ENCODE results near the gene SLC25A15.

SLC25A15 gene

DNA sequence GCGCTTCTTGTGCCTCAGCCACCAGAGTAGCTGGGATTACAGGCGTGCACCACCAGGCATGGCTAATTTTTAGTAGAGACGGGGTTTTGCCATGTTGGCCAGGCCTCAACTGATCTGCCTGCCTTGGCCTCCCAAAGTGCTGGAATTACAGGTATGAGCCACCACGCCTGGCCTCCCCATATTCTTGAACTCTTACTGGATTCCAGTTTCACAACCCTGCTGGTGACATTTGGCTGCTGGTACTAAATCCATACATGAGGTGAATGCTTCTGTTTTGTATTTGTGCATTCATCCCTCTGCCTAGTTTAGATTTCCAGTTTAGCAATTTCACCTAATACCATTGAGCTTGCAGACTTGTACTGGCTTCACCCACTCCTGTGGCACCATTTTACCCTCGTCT lies 13.9 kb downstream of the SLC25A15 start:
- Histone ChIP-seq H3K4me2 (ENCODE audit: low read depth, low read length, poor library complexity, severe bottlenecking) (no peak overlapping the region), H3K9me3 (ENCODE audit: insufficient read depth, low read length) (no peaks in the 10 kb centered on the region), H3F3A (ENCODE audit: insufficient read depth) (no peaks in the 10 kb centered on the region), H3K4me3 (ENCODE audit: insufficient read depth, low read length, poor library complexity, severe bottlenecking) (no peak overlapping the region), H3K27me3 (ENCODE audit: low read length) (no peaks in the 10 kb centered on the region), H3K79me2 (ENCODE audit: insufficient read depth, low read length) (no peaks in the 10 kb centered on the region), H3K27ac (ENCODE audit: low read depth, low read length) (no peak overlapping the region), H3K9me2 (replicated peaks; ENCODE audit: insufficient read depth, low read length) (no peaks in the 10 kb centered on the region), H4K20me1 (ENCODE audit: low read depth, low read length) (no peaks in the 10 kb centered on the region), H3K36me3 (ENCODE audit: low read length) (peaks cover 6% of the 10 kb centered on the region; the same call in 1 of the 2 replicates), H3K9ac (ENCODE audit: low read length) (no peak overlapping the region), H2AFZ (ENCODE audit: low read depth, low read length, severe bottlenecking) (no peak overlapping the region)
- TF ChIP-seq CTCF (IDR thresholded peaks at IDR 0.05; ENCODE audit: insufficient read depth, low read length, poor library complexity, severe bottlenecking) (no peak), EZH2phosphoT487 (conservative IDR thresholded peaks at IDR 0.05; ENCODE audit: low read length) (no peak)

DNA sequence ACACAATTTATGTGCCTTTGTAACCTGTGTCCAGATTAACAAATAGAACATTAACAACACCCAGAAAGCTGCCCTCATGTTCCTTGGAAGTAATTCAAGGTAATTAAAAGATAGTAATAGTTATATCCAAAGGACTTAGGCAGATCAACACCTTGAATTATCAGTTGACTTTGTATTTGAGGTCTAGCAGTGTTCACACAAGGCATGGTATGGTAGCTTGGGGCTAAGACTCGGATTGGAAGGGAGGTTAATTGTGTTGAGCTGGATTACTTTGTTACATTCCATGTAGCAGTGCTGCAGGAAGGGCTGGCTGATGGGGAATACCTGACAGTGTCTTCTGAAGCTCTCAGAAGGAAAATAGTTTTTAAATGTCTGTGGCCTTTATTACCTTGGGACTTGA lies 16.8 kb downstream of the SLC25A15 start:
- H3K79me2 ChIP-seq (ENCODE audit: insufficient read depth, low read length) = no peaks in the 10 kb centered on the region
- no peak overlapping the region for H2AFZ ChIP-seq (ENCODE audit: low read depth, low read length, severe bottlenecking)
- H3K36me3 ChIP-seq (ENCODE audit: low read length) = no peaks in the 10 kb centered on the region
- H3K4me2 ChIP-seq (ENCODE audit: low read depth, low read length, poor library complexity, severe bottlenecking) = no peak overlapping the region
- H3K4me3 ChIP-seq (ENCODE audit: insufficient read depth, low read length, poor library complexity, severe bottlenecking) = no peak overlapping the region
- no peaks in the 10 kb centered on the region for H3F3A ChIP-seq (ENCODE audit: insufficient read depth)
- no peaks in the 10 kb centered on the region for H3K27me3 ChIP-seq (ENCODE audit: low read length)
- TF ChIP-seq EZH2phosphoT487 (conservative IDR thresholded peaks at IDR 0.05; ENCODE audit: low read length) (no peak), CTCF (IDR thresholded peaks at IDR 0.05; ENCODE audit: insufficient read depth, low read length, poor library complexity, severe bottlenecking) (no peak)
- no peaks in the 10 kb centered on the region for H3K9me2 ChIP-seq (replicated peaks; ENCODE audit: insufficient read depth, low read length)
- no peak overlapping the region for H3K9ac ChIP-seq (ENCODE audit: low read length)
- H3K9me3 ChIP-seq (ENCODE audit: insufficient read depth, low read length) = no peaks in the 10 kb centered on the region
- H4K20me1 ChIP-seq (ENCODE audit: low read depth, low read length) = no peaks in the 10 kb centered on the region
- no peak overlapping the region for H3K27ac ChIP-seq (ENCODE audit: low read depth, low read length)

GRCh38 chr13:40809471-40809870 lies 20.1 kb downstream of the SLC25A15 start:
- H2AFZ ChIP-seq (ENCODE audit: low read depth, low read length, severe bottlenecking) = no peak overlapping the region
- TF ChIP-seq CTCF (IDR thresholded peaks at IDR 0.05; ENCODE audit: insufficient read depth, low read length, poor library complexity, severe bottlenecking) (no peak), EZH2phosphoT487 (conservative IDR thresholded peaks at IDR 0.05; ENCODE audit: low read length) (no peak)
- no peaks in the 10 kb centered on the region for H3K36me3 ChIP-seq (ENCODE audit: low read length)
- H3K4me3 ChIP-seq (ENCODE audit: insufficient read depth, low read length, poor library complexity, severe bottlenecking) = no peak overlapping the region
- H3K9ac ChIP-seq (ENCODE audit: low read length) = no peak overlapping the region
- H3K27ac ChIP-seq (ENCODE audit: low read depth, low read length) = no peak overlapping the region
- H3K27me3 ChIP-seq (ENCODE audit: low read length) = no peaks in the 10 kb centered on the region
- H3K9me2 ChIP-seq (replicated peaks; ENCODE audit: insufficient read depth, low read length) = no peaks in the 10 kb centered on the region
- H4K20me1 ChIP-seq (ENCODE audit: low read depth, low read length) = no peaks in the 10 kb centered on the region
- no peaks in the 10 kb centered on the region for H3K9me3 ChIP-seq (ENCODE audit: insufficient read depth, low read length)
- H3K4me2 ChIP-seq (ENCODE audit: low read depth, low read length, poor library complexity, severe bottlenecking) = no peak overlapping the region
- 0 out of 2 replicates have a peak, but pooled peaks cover 4% of the 10 kb centered on the region for H3F3A ChIP-seq (ENCODE audit: insufficient read depth)
- H3K79me2 ChIP-seq (ENCODE audit: insufficient read depth, low read length) = no peaks in the 10 kb centered on the region
